Measurements from ENCODE around the gene AP3B2. TPM values are rescaled to one million over a fixed set of nuclear protein-coding genes. Genes with fewer than 3 reads are reported as not detected.

Gene AP3B2
- total and polyA plus RNA-seq, 2 donors (not counting 3 experiments of a cell fraction or from before 2014, with no cell fraction given): not detected

DNA sequence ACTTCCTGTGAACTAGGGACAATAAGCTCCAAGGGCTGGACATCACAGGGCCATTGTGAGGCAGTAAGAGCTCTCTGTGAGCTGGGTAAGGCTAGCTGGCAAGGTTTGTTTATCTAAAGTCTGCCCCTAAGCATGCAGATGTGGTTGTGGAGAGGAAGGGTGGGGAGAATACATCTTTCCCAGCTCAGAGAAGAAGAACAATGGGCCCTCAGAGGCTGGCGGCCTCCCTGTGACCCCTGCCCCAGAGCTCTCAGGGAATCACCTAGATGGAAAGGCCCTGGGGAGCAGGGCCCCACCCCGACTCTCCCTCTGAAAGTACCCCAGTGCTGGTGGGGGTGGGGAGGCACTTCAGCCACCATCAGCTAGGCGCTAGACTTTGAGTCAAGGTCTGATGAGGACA is 4.3 kb upstream of the AP3B2 start:
- Histone ChIP-seq H3K9ac (replicated peaks; ENCODE audit: extremely low read depth, insufficient read depth, low read length) (no peak overlapping the region), H3K79me2 (ENCODE audit: control insufficient read depth, insufficient read depth, low read length) (no peaks in the 10 kb centered on the region), H3K9me3 (replicated peaks; ENCODE audit: control insufficient read depth, insufficient read depth, low read length) (no peaks in the 10 kb centered on the region), H3K36me3 (ENCODE audit: control insufficient read depth in 2 of 2, extremely low read depth in 1 of 2, insufficient read depth in 2 of 2, low read length in 2 of 2) (no peaks in the 10 kb centered on the region), H4K20me1 (replicated peaks; ENCODE audit: control insufficient read depth, extremely low read depth, insufficient read depth, low read length) (no peaks in the 10 kb centered on the region), H3K4me2 (ENCODE audit: insufficient read depth, low read length) (no peak overlapping the region), H3K9me1 (replicated peaks; ENCODE audit: control insufficient read depth, extremely low read depth, insufficient read depth, low read length) (no peaks in the 10 kb centered on the region), H2AFZ (ENCODE audit: low read depth, low read length) (no peak overlapping the region), H3K27ac (ENCODE audit: insufficient read depth, low read depth, low read length) (no peak overlapping the region), H3K4me1 (ENCODE audit: control insufficient read depth, extremely low read depth, insufficient read depth, low read length) (peaks cover 2% of the 10 kb centered on the region), H3K27me3 (ENCODE audit: control insufficient read depth in 2 of 2, insufficient read depth in 2 of 2, low read length in 2 of 2) (no peaks in the 10 kb centered on the region), H3K4me3 (replicated peaks in 1 of 3; ENCODE audit: insufficient read depth in 1 of 3, low read depth in 1 of 3, low read length in 3 of 3) (no peak overlapping the region)
- DNase-seq (ENCODE audit: low read depth, low spot score) (no peak), FAIRE-seq (no peak)
- dilution Hi-C loops (cut with MboI; ENCODE audit: extremely low pct_ligation_motif_present, low sequenced_read_pairs): no loop called here
- TF ChIP-seq POLR2A (IDR thresholded peaks at IDR 0.05; ENCODE audit: low read depth, low read length): no peak
- POLR2A ChIA-PET: no interaction called here
- intact Hi-C loops (cut with micrococcal nuclease): no loop called here
- CTCF ChIA-PET: no interaction called here
- no TSS peak for BruUV-seq (replicated peaks)

DNA sequence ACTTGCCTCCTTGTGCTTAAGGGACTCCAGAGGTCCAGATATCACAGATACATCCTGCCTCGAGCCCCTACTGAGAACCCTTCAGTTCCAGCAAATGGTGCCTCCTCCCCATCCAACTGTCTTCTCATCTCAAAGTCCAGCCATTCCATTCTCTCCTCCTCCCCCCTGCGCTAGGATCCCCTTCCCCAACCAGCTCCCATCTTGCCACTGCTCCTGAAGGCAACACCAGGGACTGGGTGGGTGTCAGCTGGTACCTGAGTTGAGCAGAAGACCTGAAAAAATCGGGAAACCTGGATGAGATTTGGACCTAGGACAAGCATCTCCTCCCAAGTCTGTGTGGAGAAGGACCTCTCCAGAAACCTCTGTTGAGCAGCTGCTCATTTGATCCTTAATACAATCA is 2.4 kb upstream of the AP3B2 start:
- FAIRE-seq: no peak
- no peak for TF ChIP-seq GATA2 (IDR thresholded peaks at IDR 0.05; ENCODE audit: insufficient read depth, insufficient read length, low read depth, low read length)
- TF ChIP-seq EZH2 (IDR thresholded peaks at IDR 0.05; ENCODE audit: borderline replicate concordance, low read depth, low read length, severe bottlenecking): no peak
- TF ChIP-seq POLR2AphosphoS5 (IDR thresholded peaks at IDR 0.05; ENCODE audit: insufficient read depth, low read depth, low read length): no peak
- TF ChIP-seq MYC (IDR thresholded peaks at IDR 0.05; ENCODE audit: low read depth, low read length): no peak
- TF ChIP-seq, protein P1, sequence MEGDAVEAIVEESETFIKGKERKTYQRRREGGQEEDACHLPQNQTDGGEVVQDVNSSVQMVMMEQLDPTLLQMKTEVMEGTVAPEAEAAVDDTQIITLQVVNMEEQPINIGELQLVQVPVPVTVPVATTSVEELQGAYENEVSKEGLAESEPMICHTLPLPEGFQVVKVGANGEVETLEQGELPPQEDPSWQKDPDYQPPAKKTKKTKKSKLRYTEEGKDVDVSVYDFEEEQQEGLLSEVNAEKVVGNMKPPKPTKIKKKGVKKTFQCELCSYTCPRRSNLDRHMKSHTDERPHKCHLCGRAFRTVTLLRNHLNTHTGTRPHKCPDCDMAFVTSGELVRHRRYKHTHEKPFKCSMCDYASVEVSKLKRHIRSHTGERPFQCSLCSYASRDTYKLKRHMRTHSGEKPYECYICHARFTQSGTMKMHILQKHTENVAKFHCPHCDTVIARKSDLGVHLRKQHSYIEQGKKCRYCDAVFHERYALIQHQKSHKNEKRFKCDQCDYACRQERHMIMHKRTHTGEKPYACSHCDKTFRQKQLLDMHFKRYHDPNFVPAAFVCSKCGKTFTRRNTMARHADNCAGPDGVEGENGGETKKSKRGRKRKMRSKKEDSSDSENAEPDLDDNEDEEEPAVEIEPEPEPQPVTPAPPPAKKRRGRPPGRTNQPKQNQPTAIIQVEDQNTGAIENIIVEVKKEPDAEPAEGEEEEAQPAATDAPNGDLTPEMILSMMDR (IDR thresholded peaks at IDR 0.05; ENCODE audit: extremely low read depth in 1 of 2, insufficient read depth in 1 of 2, low read depth in 1 of 2, low read length in 2 of 2): no peak
- Histone ChIP-seq H3K4me3 (replicated peaks in 1 of 3; ENCODE audit: insufficient read depth in 1 of 3, low read depth in 1 of 3, low read length in 3 of 3) (no peak overlapping the region), H2AFZ (ENCODE audit: low read depth, low read length) (no peak overlapping the region), H3K4me1 (ENCODE audit: control insufficient read depth, extremely low read depth, insufficient read depth, low read length) (peaks cover 2% of the 10 kb centered on the region), H3K27ac (ENCODE audit: insufficient read depth, low read depth, low read length) (no peak overlapping the region), H3K79me2 (ENCODE audit: control insufficient read depth, insufficient read depth, low read length) (no peaks in the 10 kb centered on the region), H3K9ac (replicated peaks; ENCODE audit: extremely low read depth, insufficient read depth, low read length) (no peak overlapping the region), H3K27me3 (ENCODE audit: control insufficient read depth in 2 of 2, insufficient read depth in 2 of 2, low read length in 2 of 2) (no peaks in the 10 kb centered on the region), H3K36me3 (ENCODE audit: control insufficient read depth in 2 of 2, extremely low read depth in 1 of 2, insufficient read depth in 2 of 2, low read length in 2 of 2) (no peaks in the 10 kb centered on the region), H3K9me1 (replicated peaks; ENCODE audit: control insufficient read depth, extremely low read depth, insufficient read depth, low read length) (no peaks in the 10 kb centered on the region), H3K4me2 (ENCODE audit: insufficient read depth, low read length) (no peak overlapping the region), H3K9me3 (replicated peaks; ENCODE audit: control insufficient read depth, insufficient read depth, low read length) (no peaks in the 10 kb centered on the region), H4K20me1 (replicated peaks; ENCODE audit: control insufficient read depth, extremely low read depth, insufficient read depth, low read length) (no peaks in the 10 kb centered on the region)
- dilution Hi-C loops (cut with MboI; ENCODE audit: extremely low pct_ligation_motif_present, low sequenced_read_pairs) (no loop called here), intact Hi-C loops (cut with micrococcal nuclease) (no loop called here)
- BruUV-seq (replicated peaks): no TSS peak
- ChIA-PET POLR2A (no interaction called here), CTCF (no interaction called here)
- no peak for DNase-seq (ENCODE audit: low read depth, low spot score)
